Smooth muscle cell (in vitro differentiated cells): ENCODE data around the gene ZNF543. TPM values are rescaled to one million over a fixed set of nuclear protein-coding genes. Genes with fewer than 3 reads are reported as not detected.
"Not testable (repeated sequence)": the region's sequence is repeated elsewhere in the genome, so short reads cannot be mapped to it uniquely, and the experiment has no call there.

ENCODE experiments used
- DNase-seq: peaks from one replicate; lab custom pipeline; 2025; ENCODE audit not compliant: unreplicated experiment; lab: John Stamatoyannopoulos, UW
- H2AFZ ChIP-seq: fragments of 200-600 bp; sonication (generic); 2 replicates; pipeline ENCODE4 v1.6.0; 2016; ENCODE audit warnings: antibody characterized with exemption, low read depth, mild to moderate bottlenecking
- H3F3A ChIP-seq: fragments of 200-600 bp; sonication (generic); 2 replicates; pipeline ENCODE4 v1.6.0; 2017; ENCODE audit warnings: antibody characterized with exemption, low read depth
- H3K27ac ChIP-seq: fragments of 200-600 bp; sonication (generic); 2 replicates; pipeline ENCODE4 v1.5.1; 2016; ENCODE audit warnings: low read depth, mild to moderate bottlenecking
- H3K27me3 ChIP-seq: fragments of 200-600 bp; sonication (generic); 2 replicates; pipeline ENCODE4 v1.6.1; 2016; ENCODE audit warnings: low read depth, mild to moderate bottlenecking
- H3K36me3 ChIP-seq: fragments of 200-600 bp; sonication (generic); 2 replicates; pipeline ENCODE4 v1.5.1; 2016; ENCODE audit warnings: low read depth
- H3K4me1 ChIP-seq: fragments of 200-600 bp; sonication (generic); 2 replicates; pipeline ENCODE4 v1.5.1; 2016; ENCODE audit warnings: low read depth
- H3K4me2 ChIP-seq: fragments of 200-600 bp; sonication (generic); 2 replicates; pipeline ENCODE4 v1.6.0; 2016; ENCODE audit warnings: mild to moderate bottlenecking
- H3K4me3 ChIP-seq: fragments of 200-600 bp; sonication (generic); 2 replicates; pipeline ENCODE4 v1.5.1; 2016; ENCODE audit warnings: mild to moderate bottlenecking
- H3K79me2 ChIP-seq: fragments of 200-600 bp; sonication (generic); 2 replicates; pipeline ENCODE4 v1.6.0; 2016; ENCODE audit warnings: low read depth, mild to moderate bottlenecking
- H3K9ac ChIP-seq: fragments of 200-600 bp; sonication (generic); 2 replicates; pipeline ENCODE4 v1.6.0; 2016; ENCODE audit warnings: low read depth
- H3K9me3 ChIP-seq: fragments of 200-600 bp; sonication (generic); replicated peaks from 2 replicates; pipeline ENCODE4 v1.5.1; 2016; ENCODE audit warnings: low read depth
- H4K20me1 ChIP-seq: fragments of 200-600 bp; sonication (generic); 2 replicates; pipeline ENCODE4 v1.6.0; 2016; ENCODE audit warnings: low read depth
- WGBS: methylation state at CpG from one replicate; pipeline ENCODE4 v1.1.7; 2016; ENCODE audit warnings: low lambda C conversion rate; 5-methylcytosine and 5-hydroxymethylcytosine counted together
- polyA plus RNA-seq: library from polyadenylated mRNA; unstranded; fragments of >200 nt; fragmentation: Nextera tagmentation; extraction: Ambion mirVana; gene quantifications from 2 replicates; pipeline ENCODE4 v1.2.1, GENCODE V29; 2016
- total RNA-seq: library from RNA; depleted of rRNA; stranded (reverse); fragments of >200 nt; gene quantifications from 2 replicates; pipeline ENCODE4 v1.2.3, GENCODE V29; 2014
- TF ChIP-seq, protein P1 (sequence below): fragments of 200-600 bp; sonication (generic); IDR thresholded peaks from 2 replicates; pipeline ENCODE4 v1.5.1; 2017; ENCODE audit warnings: borderline replicate concordance, mild to moderate bottlenecking, antibody characterized with exemption; ENCODE audit not compliant: insufficient read depth, poor library complexity, severe bottlenecking

Gene ZNF543
- total and polyA plus RNA-seq, 2 experiments from 2014 or later = 1.1 to 5.1 TPM

DNA sequence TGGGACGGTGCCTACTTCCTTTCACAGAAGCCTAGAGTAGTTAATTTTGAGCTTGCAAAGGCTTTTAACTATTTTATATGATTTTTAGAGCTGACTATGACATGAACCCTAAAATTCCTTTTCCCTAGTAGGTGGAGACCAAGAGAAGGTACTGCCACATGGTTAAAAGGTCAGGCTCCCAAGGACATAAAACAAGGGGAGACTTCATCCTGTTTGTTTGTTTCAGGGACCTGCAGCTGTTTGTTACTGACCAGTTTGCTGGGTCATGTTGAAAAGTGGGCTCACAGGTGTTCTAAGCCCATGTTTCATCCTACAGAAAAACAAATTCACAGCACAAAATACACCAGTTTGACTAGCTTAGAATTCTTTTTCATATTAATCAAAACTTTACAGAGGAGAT, 43.8 kb upstream of the ZNF543 start:
- DNase-seq = no peak
- Histone ChIP-seq H3K27me3 (no peaks in the 10 kb centered on the region), H3K4me2 (no peak overlapping the region), H3K4me3 (no peak overlapping the region), H3K9me3 (no peaks in the 10 kb centered on the region), H4K20me1 (peaks cover 9% of the 10 kb centered on the region), H3K9ac (no peak overlapping the region), H3F3A (peaks cover 6% of the 10 kb centered on the region), H3K4me1 (peaks cover 4% of the 10 kb centered on the region), H2AFZ (no peak overlapping the region), H3K79me2 (peaks cover 11% of the 10 kb centered on the region), H3K36me3 (no peaks in the 10 kb centered on the region), H3K27ac (peak overlapping the region; percentile 99)
- TF ChIP-seq, protein P1, sequence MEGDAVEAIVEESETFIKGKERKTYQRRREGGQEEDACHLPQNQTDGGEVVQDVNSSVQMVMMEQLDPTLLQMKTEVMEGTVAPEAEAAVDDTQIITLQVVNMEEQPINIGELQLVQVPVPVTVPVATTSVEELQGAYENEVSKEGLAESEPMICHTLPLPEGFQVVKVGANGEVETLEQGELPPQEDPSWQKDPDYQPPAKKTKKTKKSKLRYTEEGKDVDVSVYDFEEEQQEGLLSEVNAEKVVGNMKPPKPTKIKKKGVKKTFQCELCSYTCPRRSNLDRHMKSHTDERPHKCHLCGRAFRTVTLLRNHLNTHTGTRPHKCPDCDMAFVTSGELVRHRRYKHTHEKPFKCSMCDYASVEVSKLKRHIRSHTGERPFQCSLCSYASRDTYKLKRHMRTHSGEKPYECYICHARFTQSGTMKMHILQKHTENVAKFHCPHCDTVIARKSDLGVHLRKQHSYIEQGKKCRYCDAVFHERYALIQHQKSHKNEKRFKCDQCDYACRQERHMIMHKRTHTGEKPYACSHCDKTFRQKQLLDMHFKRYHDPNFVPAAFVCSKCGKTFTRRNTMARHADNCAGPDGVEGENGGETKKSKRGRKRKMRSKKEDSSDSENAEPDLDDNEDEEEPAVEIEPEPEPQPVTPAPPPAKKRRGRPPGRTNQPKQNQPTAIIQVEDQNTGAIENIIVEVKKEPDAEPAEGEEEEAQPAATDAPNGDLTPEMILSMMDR = no peak
- 96% methylated on average over 1 of the region's 1 CpG for WGBS

DNA sequence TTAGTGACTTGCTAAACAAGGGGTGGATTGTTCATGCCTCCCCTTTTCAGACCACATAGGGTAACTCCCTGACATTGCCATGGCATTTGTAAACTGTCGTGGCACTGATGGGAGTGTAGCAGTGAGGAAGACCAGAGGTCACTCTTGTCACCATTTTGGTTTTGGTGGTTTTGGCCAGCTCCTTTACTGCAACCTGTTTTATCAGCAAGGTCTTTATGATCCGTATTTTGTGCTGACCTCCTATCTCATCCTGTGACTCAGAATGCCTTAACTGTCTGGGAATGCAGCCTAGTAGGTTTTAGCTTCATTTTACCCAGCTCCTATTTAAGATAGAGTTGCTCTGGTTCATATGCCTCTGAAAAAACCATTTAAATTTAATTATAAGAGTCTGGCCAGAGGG, 41.8 kb upstream of the ZNF543 start:
- Histone ChIP-seq H4K20me1 (peaks cover 29% of the 10 kb centered on the region), H3K79me2 (peaks cover 31% of the 10 kb centered on the region), H3K9ac (peak overlapping the region; percentile 98), H3K4me2 (peak overlapping the region; percentile 46), H3K27ac (peak overlapping the region; percentile 99)
- not testable (repeated sequence) for H3K9me3 ChIP-seq, H3K27me3 ChIP-seq, H3K36me3 ChIP-seq, H3K4me3 ChIP-seq, H2AFZ ChIP-seq, DNase-seq, H3K4me1 ChIP-seq, H3F3A ChIP-seq
- WGBS = 0% methylated on average over 2 of the region's 2 CpGs

DNA sequence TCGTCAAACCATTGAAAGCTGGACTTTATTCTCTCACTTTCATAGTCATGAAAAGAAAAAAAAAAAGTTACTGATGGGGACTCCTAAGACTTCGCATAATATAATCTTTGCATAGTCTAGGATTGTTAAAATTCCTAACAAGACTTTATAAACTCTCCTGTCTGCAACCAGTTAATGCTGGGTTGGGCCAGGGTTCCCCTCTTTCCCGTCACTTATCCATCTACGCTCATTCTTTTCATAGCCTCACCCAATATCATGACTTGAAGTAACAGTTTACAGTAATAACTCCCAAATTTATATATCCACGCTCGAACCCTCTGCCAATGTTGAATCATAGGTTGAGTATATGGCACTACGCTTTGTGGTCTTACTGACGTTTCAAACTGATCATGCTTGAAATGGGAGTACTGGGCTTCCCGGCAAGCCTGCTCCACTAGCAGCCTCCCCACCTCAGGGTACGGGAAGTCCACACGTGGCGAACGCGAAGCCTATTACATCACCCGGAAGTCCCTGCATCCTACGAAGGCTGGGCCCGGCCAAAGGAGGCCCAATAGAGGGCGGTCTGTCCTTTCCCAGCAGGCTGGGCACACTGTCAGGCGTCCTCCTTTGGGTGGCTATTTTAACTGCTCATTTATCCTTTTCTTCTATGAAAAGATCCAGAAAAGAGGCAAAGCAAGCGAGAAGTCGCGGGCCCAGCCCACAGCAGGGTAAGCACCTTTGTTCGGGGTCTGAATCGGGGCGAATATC, 40.7 kb upstream of the ZNF543 start:
- Histone ChIP-seq H3F3A (peaks cover 10% of the 10 kb centered on the region), H3K4me3 (peak overlapping the region; percentile 88), H2AFZ (no peak overlapping the region), H3K27ac (peak overlapping the region; percentile 99), H3K27me3 (no peaks in the 10 kb centered on the region), H3K9ac (peak overlapping the region; percentile 98), H3K9me3 (no peaks in the 10 kb centered on the region), H3K4me1 (peaks cover 4% of the 10 kb centered on the region), H4K20me1 (peaks cover 41% of the 10 kb centered on the region), H3K79me2 (peaks cover 42% of the 10 kb centered on the region), H3K4me2 (peak overlapping the region; percentile 99), H3K36me3 (no peaks in the 10 kb centered on the region)
- peak; percentile 74 for DNase-seq
- TF ChIP-seq, protein P1 = peak; percentile 22
- 7% methylated on average over 25 of the region's 25 CpGs for WGBS

DNA sequence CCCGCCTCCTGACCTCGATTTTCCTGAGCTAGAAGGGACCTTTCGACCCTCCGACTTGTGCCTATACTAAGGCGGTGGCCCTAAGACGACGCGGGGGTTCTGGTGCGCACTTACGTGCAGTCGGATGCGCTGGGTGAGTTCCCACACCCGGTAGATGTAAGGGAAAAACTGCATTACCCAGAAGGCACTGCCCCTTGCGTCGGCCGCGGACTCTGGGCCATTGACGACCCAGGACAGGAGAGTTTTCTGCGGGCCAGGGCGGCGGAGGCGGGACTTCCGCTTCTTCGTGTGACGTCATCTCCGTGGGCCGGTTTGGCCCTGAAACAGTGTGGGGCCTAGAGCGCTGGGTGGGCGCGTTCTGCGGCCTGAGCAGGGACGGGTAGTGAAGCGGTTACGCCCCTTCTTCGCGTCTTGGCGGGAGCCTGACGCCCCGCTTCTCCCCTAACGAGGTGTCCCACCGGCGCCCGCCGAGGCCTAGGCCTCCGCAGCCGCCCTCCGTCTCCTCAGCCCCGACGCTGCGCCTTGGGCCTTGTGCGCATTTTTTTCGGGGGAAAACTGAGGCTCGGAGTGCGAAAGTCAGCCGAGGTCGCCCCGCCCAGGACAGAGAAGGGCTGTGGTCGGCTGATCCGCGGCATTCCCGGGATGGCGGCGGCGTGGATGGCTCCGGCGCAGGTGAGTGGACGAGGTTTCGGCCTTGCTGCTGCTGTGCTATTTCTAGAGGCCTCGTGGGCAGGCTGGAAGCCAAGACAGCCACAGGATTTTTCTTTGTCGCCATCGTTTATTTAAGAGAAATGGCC, 39.9 kb upstream of the ZNF543 start, which contains the start of gene ZNF460:
ZNF460 (plus strand) TSS at position 321 of the 797 bp plus-strand sequence; CDS start at position 643, 322 bp downstream.
- Histone ChIP-seq H3K4me3 (peak within 1 kb of the TSS; percentile 88), H3K36me3 (peaks cover 3% of the 10 kb centered on the region), H2AFZ (no peak within 1 kb of the TSS), H3K9me3 (no peaks in the 10 kb centered on the region), H4K20me1 (peaks cover 48% of the 10 kb centered on the region), H3K27me3 (no peaks in the 10 kb centered on the region), H3K4me2 (peak within 1 kb of the TSS; percentile 99), H3K9ac (peak within 1 kb of the TSS; percentile 98), H3K79me2 (peaks cover 50% of the 10 kb centered on the region), H3F3A (peaks cover 14% of the 10 kb centered on the region), H3K27ac (peak within 1 kb of the TSS; percentile 99), H3K4me1 (peaks cover 4% of the 10 kb centered on the region)
- WGBS = 1% methylated on average over 71 of the region's 71 CpGs
- DNase-seq = peak; percentile 79
- TF ChIP-seq, protein P1 = no peak
